ENCODE data around the gene EVA1A.
A peak's percentile ranks its signal among the peaks of the same experiment; 100 is the strongest.
"Not testable (repeated sequence)": the region's sequence is repeated elsewhere in the genome, so short reads cannot be mapped to it uniquely, and the experiment has no call there.

The EVA1A gene

DNA sequence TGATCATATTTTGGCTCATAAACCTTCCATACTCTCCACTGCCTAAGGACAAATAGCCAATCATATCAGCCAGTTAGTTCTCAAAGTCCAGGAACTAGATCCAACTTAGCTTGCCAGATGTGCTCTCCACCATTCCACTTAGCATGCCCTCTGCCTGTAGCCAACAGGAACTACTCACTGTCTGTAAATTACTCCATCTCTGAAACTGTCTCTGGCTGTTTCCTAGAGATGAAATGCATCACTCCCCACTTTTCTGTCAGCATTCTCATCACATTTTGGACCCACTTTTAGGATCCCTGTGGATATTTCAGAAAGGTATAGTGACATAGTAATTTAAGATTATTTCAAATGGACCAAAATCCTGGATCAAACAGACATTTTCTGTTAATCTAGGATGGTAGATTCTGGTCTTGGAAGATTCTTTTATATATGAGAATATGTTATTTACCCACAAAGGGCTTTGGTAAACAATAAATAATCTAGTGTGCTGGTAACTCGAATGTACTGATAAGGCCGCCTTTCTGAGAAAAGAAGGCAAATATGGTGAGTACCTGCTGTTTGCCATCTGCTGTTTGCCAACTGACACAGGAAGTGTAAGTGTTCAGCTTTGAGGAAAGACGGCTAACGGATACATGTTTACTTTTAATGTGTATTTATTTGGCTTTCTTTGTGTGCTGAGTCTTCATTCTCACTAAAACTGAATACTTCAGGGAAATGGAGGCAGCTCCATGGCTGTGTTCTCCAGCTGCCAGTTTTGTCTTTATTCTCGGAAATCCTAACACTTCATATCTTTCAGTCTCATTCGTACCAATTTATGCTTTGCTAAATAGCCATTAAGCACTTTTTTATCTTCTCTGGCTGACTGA is 79.5 kb downstream of the EVA1A start:
- H3K4me3 ChIP-seq (ENCODE audit: control insufficient read depth, low read depth, low read length) = no peak overlapping the region
- TF ChIP-seq, protein P1, sequence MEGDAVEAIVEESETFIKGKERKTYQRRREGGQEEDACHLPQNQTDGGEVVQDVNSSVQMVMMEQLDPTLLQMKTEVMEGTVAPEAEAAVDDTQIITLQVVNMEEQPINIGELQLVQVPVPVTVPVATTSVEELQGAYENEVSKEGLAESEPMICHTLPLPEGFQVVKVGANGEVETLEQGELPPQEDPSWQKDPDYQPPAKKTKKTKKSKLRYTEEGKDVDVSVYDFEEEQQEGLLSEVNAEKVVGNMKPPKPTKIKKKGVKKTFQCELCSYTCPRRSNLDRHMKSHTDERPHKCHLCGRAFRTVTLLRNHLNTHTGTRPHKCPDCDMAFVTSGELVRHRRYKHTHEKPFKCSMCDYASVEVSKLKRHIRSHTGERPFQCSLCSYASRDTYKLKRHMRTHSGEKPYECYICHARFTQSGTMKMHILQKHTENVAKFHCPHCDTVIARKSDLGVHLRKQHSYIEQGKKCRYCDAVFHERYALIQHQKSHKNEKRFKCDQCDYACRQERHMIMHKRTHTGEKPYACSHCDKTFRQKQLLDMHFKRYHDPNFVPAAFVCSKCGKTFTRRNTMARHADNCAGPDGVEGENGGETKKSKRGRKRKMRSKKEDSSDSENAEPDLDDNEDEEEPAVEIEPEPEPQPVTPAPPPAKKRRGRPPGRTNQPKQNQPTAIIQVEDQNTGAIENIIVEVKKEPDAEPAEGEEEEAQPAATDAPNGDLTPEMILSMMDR (conservative IDR thresholded peaks at IDR 0.05; ENCODE audit: control insufficient read depth, insufficient read depth, low read depth, low read length) = peak; percentile 65
- DNase-seq (ENCODE audit: low read depth) = peak; percentile 59

DNA sequence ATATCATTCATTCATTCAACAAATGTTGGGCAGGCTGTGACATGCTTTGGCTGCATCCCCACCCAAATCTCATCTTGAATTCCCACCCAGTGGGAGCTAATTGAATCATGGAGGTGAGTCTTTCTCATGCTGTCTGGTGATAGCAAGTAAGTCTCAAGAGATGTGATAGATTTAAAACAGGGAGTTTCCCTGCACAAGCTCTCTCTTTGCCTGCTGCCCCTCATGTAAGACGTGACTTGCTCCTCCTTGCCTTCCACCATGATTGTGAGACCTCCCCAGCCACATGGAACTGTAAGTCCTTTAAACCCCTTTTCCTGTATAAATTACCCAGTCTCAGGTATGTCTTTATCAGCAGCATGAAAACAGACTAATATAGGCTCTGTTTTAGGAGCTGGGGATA is 83.0 kb downstream of the EVA1A start:
- not testable (repeated sequence) for DNase-seq (ENCODE audit: low read depth); H3K4me3 ChIP-seq (ENCODE audit: control insufficient read depth, low read depth, low read length)

DNA sequence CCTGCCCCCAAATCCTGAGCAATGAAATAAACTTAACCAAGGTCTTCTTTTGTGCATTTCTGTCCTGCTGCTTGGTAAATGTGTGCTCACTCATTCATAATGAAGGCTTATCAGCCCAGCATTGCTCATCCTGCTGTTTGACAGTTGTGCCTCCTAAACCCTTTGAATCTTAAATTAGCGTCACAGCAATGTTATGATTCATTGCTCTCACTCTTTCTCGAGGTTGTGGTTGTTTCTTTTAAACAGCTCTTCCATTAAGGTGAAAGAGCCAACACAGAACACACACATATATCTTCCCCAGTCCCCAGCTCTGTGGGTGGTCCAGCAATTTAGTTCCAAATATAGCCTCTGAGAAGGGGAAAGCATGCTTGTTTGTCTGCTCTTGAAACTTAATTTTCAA is 84.0 kb downstream of the EVA1A start:
- TF ChIP-seq, protein P1 (conservative IDR thresholded peaks at IDR 0.05; ENCODE audit: control insufficient read depth, insufficient read depth, low read depth, low read length) = no peak
- DNase-seq (ENCODE audit: low read depth) = peak; percentile 31

DNA sequence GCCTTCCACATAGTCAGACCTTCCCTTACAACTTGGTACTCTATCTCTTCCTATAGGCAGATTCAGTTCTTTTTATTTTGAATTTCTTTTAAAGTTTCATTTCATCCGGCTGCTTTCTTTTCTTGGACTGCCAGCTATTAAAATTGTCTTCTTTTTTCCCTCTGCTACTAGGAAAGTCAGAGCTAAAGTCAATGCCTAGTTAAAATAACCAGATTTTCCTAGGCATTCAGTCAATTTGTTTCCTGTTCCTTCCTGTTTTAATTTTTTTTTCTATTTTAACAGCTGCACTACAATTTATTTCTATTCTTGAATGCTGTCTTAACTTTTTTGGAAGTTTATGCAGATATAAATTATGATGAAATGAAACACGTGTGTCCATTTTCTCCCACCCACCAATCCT is 84.8 kb downstream of the EVA1A start:
- H3K4me3 ChIP-seq (ENCODE audit: control insufficient read depth, low read depth, low read length) = no peak overlapping the region
- no peak for DNase-seq (ENCODE audit: low read depth)
- TF ChIP-seq, protein P1 (conservative IDR thresholded peaks at IDR 0.05; ENCODE audit: control insufficient read depth, insufficient read depth, low read depth, low read length) = no peak

More for the DNA sequence above, 84.0 kb downstream of the EVA1A start:
- no peak overlapping the region for H3K4me3 ChIP-seq (ENCODE audit: control insufficient read depth, low read depth, low read length)

DNA sequence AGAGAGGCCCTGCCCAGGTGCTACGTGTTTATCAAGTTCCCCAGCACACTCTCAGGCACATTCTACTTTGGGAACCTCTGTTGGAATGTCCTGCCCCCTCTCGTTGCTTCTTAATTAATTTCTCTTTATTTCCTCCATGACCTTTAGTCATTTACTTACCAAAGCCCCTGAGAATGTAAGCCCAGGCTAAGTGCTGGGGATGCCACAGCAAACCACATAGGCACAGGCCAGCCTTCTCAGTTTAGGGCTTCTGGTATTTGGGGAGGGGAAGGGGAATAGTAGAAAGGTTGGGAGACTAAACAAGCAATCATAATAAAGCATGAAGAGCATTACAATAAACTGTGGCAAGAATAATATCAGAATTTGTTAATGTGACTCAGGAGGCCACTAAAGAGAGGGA is 85.7 kb downstream of the EVA1A start:
- TF ChIP-seq, protein P1 (conservative IDR thresholded peaks at IDR 0.05; ENCODE audit: control insufficient read depth, insufficient read depth, low read depth, low read length) = no peak
- H3K4me3 ChIP-seq (ENCODE audit: control insufficient read depth, low read depth, low read length) = no peak overlapping the region
- no peak for DNase-seq (ENCODE audit: low read depth)

DNA sequence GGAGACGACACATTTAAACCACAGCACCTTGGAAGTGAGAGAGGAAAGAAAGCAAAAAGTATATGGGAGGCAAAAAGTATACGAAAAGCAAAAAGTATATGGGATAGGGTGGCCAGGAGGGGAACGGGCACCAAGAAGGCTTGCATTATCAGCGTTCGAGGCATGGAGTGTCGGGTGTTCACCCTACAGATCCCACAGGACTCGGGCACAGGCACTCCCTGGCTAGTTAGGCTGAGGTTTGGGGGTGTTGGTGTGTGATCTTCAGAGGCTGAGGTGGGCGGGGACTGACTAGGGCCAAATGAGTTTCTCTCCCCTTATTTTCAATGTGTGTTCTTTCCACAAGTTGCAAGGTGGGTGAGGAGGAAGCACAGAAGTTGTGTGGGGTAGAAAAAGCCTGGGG is 86.6 kb downstream of the EVA1A start:
- no peak for DNase-seq (ENCODE audit: low read depth)
- H3K4me3 ChIP-seq (ENCODE audit: control insufficient read depth, low read depth, low read length) = no peak overlapping the region
- TF ChIP-seq, protein P1 (conservative IDR thresholded peaks at IDR 0.05; ENCODE audit: control insufficient read depth, insufficient read depth, low read depth, low read length) = no peak

DNA sequence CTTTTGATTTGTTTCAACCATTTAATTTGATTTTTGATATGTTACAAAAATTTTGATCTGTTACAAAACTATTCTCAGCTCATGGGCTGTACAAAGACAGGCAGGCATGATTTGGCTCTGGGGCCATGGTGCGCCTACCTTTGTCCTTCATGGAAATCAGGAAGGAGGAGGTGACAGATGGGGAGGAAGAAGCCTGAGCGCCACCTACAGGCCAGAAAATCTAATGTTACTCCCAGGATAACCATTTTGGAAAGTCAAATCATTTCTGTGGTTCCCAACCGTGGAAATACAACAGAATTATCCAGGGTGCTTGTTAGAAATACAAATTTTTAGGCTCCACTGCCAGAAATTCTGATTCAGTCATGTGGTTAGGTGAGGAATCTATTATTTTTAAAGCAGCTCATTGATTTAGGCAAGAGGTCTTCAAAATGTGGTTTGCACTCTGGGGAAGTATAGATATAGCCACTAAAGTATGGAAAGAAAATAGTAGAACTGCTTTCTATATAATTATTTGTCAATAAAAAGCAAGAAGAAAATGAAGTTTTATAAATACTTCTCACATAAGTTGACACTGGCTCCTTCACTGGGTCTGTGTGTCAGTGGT is 93.9 kb downstream of the EVA1A start:
- peak; percentile 43 for DNase-seq (ENCODE audit: low read depth)
- no peak overlapping the region for H3K4me3 ChIP-seq (ENCODE audit: control insufficient read depth, low read depth, low read length)
- TF ChIP-seq, protein P1 (conservative IDR thresholded peaks at IDR 0.05; ENCODE audit: control insufficient read depth, insufficient read depth, low read depth, low read length) = peak; percentile 70
